ENCODE data around the gene DNM3.
A peak's percentile ranks its signal among the peaks of the same experiment; 100 is the strongest.
"Not testable (repeated sequence)": the region's sequence is repeated elsewhere in the genome, so short reads cannot be mapped to it uniquely, and the experiment has no call there.

DNM3 gene

DNA sequence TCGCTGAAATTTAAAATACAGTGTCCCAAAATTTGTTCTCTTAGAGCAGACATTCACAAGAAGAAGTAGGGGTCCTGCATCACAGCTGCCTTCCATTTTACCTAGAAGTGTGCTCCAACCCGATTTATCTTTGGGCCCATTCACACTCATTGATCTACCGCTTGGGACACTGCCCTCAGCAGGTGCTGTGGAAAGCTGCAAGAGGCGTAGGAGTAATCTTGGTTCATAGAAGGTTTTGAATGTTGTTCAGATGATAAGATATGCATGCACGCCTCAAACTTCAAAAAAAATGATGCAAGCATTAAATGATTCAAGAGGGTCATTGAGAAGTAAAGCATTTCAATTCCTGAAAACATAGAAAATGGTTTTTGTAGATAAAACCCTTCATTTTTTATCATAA lies 560.6 kb downstream of the DNM3 start:
- no peak for DNase-seq

DNA sequence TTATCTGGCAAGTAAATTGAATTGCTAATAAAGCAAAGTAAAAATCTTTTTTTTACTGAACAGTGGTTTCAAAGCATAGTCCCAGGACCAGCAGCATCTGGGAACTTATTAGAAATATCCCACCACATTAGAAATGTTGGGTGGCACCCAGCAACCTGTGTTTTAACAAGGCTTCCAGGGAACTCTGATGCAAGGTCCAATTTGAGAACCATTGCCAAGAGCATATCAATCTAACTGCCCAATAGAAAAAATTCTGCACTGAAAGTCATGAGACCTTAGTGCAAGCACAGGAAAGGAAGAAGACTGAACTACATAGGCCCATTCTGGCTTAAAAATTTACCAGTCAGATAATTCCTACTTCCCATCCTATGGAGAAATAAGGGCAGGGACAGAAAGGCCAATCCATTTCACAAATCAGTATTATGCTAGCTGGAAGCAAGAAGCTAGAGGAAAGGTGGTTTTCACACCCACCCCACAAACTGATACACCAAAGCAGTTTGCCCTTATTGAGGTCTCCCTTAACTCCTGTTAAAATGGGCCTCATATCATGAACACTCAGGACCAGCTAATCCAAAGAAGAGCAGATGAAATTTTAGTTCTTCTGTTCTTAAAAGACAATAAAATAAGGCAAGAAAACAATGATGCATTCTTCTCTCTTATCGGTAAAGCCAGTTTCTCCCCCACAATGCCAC lies 561.7 kb downstream of the DNM3 start:
- DNase-seq, result no peak

DNA sequence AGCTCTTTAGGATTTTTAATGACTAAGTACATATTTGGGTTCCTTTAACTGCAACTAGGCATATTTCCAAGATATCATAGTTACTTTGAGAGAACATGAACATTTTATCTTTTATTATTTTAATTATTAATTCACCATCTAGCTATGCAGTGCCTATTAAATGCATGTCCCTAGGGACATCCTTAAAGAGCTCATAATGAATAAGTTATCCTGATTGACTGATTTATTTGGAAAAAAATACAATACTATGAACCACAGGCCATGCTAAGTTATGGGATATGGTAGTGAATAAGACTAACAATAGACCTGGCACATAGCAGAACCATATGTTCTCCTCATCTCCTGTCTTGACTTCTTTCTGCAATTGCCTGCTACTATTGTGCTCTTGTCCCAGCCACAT lies 562.8 kb downstream of the DNM3 start:
- no peak for DNase-seq

DNA sequence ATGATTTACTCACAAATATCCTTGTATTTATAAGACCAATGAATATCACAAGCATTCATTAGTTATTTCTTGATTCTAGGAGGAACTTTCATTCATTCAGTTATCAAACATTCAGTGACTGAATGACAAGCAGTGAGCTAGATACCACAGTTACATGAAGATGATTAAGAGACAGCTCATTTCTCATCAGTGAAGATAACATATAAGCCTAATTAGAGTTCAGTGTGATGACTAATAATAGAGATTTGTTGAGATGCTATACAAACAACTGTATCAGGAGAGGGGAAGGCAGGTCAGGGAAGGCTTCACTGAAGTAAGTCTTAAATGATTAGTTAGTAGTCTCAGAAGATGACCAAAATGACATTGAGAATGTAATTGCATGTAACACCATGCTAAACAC lies 564.6 kb downstream of the DNM3 start:
- no peak for DNase-seq

DNA sequence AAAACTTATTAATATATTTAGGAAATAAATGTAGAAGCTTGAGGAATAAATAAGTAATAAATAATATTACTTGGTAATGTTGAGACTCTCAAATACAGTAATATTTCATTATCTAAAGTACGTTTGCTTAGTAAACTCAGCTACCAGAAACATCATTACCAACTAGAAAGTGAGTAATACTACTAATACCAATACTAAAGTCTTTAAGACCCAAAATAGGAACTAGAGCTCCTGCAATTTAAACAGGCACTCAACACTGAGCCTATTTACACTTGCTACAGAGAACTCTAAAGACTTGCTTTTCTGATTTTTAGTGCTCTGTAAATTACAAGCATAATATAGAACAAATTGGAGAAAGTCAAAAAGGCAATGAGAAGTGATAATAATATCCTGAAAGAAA lies 565.7 kb downstream of the DNM3 start:
- DNase-seq, result no peak

DNA sequence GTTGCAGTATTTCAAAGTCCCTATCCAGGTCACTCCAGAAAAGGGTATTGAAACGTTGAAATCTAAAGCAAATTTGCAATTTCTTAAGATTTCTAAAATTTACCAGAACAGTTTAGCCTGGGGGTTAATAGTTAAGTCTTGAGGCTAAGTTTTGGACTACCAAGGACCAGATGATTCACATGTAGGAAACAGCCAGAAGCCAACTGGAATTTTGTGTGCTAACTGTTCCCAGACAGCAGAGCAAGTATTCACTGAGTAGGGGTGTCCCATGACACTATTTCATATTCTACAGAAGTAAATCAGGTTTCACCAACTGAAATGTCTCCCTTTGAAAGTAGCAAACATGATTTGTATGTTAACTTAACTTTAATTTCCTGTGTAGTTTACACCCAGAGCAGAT lies 567.7 kb downstream of the DNM3 start:
- no peak for DNase-seq

DNA sequence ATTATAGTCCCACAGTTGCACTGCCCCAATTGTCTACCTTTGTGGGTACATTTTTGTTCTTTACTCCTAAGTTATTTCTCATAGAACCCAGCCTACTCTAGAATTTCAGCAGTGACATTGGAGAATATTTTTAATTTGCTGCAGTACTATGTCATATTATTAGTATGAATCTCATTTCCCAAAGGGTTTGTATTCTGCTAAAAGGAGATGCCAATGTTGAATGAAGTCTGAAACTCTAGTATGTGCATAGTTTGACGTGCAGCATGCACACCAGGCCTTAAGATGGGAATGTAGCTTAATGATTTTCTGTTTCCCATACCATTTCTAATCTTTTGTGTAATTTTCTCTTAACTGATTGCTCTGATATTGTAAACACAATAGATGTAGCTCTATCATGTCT lies 568.7 kb downstream of the DNM3 start:
- no peak for DNase-seq

DNA sequence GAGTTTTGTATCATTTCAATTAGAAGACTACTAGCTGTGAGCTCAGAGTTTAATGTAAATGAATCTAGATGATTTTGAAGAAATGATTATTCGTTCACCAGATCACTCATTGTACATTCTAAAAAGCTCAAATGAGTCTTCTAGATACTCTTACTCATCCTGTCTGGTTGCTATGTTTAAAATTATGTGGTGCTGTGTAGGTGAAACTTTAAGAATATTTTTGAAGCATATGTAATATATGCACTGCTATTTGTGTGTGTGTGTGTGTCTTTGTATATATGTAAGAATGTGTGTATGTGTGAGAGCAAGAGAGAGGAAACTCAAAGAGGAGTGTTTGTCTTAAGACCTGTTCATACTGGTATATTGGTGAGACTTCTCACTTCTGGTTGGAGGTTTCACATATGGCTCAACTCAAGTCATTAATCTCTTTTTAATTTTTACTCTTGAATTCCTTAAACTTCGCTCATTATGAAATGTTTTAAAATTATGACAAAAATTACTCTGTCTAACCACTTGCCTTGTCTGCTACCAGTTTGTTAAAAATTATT lies 570.6 kb downstream of the DNM3 start:
- DNase-seq, result no peak

DNA sequence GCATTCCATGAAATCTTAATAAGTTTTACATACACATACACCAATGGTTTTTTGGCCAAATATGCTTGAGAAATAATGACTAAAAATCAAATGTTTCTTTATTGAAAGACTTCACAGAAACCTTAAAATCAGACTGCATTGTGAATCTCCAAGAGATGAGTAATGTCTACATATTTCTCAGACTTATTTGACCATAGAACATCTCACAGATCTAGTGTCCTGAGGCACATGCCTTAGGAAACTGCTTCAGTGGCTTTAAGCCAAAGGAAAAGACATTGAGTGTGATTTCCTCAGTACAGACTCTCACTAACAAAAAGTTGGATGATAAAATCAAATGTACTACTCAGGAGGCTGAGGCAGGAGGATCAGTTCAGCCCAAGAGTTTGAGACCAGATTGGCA lies 573.0 kb downstream of the DNM3 start:
- no peak for DNase-seq

DNA sequence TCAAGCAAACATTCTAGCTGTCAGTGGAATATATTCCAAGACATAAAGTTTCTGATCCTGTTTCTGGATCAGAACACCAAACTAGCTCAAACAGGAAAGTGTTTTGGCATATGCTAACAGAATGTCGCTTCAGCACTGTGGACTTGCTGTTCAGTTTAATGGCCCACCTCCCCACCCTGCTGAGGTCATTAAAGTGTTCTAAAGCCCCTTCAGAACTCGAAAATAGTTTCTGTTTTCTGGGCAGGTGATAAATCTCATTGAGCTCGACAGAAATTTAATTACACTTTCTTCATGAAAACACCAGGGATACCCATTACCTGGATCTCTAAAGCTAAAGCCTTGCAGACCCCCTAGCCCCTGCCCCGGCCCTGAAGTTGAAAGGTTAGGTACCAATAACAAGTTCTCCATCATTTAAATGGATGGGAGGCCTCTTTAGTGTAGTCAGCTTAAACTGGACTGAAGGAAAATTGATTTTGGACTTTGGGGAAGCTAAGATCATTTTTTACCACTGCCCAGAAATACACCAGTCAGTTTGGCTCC lies 575.3 kb downstream of the DNM3 start:
- DNase-seq, result no peak

DNA sequence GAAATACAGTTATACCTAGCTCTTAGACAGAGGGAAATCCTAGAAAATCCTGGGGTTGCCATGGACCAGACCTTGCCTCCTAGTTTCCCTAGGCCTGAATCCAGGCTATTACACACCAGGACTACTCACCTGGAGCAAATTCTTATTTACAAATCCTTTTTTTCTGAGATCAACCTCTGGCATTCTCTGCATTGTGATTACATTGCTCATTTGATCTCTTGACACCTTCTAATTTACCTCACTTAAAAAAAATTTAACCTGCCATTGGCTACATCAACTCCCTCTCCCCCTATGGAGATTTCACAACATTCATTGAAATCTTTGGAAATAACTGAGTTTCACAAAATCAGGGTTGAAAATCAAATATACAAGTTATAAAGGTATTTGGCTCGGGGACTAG lies 576.3 kb downstream of the DNM3 start:
- no peak for DNase-seq

DNA sequence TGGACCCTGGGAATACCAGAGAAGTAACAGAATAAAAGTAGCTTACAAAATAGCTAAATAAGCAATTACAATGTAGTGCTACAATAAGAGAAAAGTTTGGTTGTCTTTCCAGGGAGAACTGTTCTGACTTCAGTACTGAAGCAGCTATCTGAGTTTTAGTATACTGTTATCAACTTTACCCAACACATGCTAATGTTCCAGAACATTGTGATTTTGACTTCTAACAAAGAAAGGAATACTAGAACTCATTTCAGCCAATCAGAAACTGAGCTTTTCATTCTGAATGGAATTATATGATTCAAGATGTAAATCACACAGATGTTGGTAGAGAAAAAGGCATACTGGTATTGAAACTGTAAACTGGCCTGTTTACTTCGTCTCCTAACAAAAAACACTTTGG lies 579.1 kb downstream of the DNM3 start, which contains the start of gene C1orf105:
TSS of gene C1orf105 (plus strand) at position 301 of the 400 bp plus-strand sequence. CDS start 201 bp downstream, outside the sequence.
- no peak for DNase-seq

DNA sequence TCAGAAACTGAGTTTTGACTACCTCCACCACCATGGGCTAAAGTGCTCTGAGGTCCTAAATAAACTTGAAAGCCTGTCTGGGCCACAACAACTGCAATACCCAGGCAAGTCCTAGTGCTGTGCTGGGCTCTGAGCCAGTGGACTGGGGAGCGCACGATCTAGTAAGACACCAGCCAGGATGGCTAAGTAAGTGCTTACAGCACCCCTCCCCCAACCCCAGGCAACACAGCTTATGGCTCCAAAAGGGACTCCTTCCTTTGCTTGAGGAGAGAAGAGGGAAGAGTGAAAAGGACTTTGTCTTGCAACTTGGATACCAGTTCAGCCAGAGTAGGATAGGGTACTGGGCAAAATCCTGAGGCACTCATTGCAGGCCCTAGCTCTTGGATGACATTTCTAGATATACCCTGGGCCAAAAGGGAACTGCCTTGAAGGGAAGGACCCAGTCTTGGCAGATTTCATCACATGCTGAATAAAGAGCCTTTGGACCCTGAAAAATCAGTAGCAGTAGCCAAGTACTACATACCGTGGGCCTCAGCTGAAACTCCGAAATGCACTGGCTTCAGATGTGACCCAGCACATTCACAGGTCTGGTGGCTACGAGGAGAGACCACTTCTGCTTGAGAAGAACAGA lies 580.8 kb downstream of the DNM3 start:
- no peak for DNase-seq

DNA sequence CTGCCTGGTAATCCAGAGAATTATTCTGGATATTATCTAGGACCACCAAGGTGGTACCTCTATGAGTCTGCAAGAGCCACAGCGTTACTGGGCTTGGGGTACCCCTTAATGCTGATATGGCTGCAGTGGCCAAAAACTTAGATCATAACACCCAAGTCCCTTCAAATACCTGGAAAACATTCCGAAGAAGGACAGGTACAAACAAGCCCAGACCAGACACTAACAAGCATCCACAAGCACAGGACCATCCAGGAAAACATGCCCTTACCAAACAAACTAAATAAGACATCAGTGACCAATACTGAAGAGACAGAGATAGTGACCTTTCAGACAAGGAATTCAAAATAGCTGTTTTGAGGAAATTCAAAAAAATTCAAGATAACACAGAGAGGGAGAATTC lies 582.0 kb downstream of the DNM3 start:
- no peak for DNase-seq

DNA sequence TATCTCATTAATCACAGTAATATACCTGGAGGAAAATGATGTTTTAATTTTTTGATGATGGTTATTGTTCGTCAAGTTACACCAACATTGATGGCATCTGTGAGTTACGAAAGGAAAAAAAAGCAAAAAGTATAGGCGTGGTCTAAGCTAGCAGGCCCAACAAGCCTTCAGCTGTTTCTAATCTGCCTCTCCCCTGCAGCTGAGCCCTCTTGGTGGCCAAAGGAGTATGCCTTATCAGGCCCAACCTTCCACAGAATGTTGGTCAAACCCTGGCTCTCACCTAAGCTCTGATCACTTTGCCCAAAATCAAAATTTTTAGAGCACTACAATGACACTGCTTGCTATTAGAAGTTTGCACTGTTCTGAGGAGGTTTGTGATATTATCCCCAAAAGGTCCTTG lies 584.0 kb downstream of the DNM3 start:
- no peak for DNase-seq

DNA sequence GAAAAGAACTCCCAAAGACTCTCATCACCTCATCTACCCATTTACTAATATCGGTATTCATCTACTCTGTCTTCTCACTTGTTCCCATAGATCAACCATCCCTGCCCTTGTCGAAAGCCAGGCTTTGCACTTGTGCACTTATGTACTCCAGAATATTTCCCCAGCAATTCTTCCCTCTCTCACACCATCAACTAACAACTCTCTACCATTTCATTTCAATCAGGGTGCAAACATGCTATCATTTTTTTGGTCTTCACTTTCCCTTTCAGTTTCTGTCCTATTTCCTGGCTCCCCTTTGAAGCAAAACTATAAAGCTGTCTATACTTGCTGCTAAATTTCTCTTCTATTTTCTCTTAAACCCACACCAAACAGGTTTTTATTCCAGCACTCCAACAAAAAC lies 585.9 kb downstream of the DNM3 start:
- no peak for DNase-seq

DNA sequence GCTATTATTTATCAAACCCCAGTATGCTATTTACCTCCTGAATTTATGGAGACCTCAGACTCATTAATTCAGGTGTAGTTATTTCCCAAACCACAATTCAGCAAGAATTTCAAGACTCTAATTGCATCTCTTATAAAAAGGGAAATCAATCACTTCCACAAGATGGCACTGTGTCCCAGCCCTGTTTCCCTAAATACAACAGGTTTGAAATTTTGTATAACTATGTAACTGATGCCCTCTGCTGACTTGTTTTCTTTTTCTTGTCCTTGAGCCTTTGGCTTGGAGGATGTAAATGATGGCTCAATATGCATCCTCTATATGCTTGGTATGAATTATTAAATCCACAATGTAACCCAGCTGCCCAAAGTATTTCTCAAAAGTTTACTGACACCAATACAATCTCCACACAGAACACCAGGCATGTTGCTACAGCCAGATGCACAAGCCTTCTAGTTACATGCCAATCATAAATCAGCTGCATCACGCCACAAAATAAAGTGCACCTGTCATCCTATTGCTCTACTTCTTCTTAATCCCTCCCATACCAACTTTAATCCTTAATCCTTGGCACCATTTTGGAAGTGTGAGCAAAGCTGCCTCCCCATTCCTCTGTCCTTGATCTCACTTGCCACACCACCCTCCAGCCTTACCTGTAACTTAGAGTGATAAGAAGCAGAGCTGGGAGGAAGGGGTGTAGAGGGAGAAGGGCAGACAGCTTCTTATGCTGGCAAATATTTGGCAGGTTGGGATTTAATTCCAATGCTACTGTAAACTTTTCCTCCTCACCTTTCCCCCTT lies 588.2 kb downstream of the DNM3 start:
- DNase-seq, result peak; percentile 40 to 74

DNA sequence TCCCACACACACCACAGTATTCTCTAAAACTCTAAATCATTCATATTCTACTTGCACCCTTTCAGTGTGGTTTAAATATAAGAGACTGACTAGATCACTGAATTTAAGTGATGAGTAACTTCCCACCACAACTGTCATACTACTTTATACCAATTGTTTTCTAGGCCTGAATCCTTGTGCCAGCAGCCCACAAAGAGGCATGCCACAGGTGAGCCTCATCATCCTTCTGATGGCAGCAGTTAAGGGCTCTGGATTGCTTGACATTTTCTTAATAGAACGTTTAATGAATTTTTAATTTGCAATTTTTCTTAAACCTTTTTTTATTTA lies 588.8 kb downstream of the DNM3 start:
- DNase-seq, result no peak

DNA sequence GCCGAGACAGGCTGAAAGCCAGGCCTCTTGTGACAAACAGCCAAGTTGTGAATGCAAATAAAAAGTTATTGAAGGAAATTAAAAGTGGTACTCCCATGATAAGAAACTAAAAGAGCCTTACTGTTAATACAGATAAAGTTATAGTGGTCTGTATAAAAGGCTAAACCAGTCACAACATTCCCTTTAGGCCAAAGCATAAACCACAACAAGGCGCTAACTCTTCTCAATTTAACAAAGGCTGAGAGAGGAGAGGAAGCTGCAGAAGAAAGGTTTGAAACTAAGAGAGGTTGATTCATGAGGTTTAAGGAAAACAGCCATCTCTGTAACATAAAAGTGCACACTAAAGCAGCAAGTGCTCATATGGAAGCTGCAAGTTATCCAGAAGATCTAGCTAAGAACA lies 589.9 kb downstream of the DNM3 start:
- no peak for DNase-seq

DNA sequence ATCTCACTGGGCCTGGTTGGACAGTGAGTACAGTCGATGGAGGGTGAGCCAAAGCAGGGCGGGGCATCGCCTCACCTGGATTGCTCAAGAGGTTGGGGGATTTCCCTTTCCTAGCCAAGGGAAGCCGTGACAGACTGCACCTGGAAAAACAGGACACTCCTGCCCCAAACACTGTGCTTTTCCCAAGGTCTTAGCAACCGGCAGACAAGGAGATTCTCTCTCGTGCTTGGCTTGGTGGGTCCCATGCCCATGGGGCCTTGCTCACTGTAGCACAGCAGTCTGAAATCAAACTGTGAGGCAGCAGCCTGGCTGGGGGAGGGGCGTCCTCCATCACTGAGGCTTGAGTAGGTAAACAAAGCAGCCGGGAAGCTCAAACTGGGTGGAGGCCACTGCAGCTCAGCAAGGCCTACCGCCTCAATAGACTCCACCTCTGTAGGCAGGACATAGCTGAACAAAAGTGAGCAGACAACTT lies 590.5 kb downstream of the DNM3 start:
- no peak for DNase-seq

DNA sequence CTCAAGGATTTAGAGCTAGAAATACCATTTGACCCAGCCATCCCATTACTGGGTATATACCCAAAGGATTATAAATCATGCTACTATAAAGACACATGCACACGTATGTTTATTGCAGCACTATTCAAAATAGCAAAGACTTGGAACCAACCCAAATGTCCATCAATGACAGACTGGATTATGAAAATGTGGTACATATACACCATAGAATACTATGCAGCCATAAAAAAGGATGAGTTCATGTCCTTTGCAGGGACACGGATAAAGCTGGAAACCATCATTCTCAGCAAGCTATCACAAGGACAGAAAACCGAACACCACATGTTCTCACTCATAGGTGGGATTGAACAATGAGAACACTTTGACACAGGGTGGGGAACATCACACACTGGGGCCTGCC lies 595.9 kb downstream of the DNM3 start:
- DNase-seq, result not testable (repeated sequence)

DNA sequence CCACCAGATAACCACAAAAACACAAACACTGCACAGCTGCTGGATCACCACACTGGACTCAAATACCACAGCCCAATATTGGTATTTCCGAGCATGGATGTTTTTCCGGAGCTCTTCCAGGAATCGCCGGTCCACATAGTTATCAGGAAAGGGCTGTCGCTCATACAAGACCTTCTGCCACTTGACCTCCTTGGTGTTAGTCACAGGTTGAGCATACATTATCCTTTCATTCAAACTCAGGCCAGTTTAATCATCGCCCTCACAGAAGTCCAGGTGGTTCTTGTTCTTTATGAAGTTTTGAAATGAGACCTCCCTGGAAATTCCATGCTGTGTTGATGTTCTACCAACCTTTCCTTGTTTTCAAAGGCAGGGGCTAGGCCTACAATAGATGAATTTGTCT lies 601.1 kb downstream of the DNM3 start:
- no peak for DNase-seq

DNA sequence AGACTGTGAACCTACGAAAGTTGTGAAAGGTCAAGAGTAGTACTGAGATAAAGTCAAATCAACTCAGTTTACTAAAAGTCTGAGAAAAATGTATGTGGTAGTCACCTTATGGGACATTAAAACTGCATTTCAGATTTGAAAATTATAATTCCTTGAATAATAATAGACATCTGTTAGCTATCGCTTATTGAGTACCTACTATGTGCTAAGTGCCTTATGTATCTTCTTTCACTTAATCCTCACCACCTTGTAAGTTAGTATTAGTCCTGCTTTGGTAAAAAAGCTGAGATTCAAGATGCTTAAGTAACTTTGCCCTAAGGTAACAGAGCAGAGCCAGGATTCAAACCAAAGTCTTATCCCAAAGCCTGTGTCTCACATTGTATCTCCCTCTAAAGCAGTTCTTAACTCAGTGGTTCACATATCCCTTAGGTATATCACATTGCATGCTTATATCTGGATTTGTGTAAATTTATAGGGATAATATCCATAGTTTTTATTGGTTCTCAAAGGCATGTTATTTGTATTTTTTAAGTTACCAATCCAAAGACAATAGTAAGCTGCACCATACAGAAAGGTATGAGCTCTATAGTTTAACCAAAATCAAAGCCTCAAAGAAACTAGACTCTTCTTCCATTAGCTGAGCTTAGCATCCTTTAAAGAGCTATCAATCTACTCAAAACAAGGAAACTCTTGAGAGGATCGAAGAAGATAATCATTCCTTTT lies 601.7 kb downstream of the DNM3 start:
- no peak for DNase-seq
